Gastroesophageal sphincter (tissue), 3 donors: ENCODE data around the gene ENG.

Experiments
- CTCF ChIP-seq, 4 experiments: fragments of 200-600 bp in 2 of 4; fragments of 450-650 bp in 2 of 4; sonication (generic) in 1 of 4; IDR thresholded peaks; one replicate each; pipeline ENCODE4 v1.5.1; 2017 to 2019; ENCODE audit warnings: antibody characterized with exemption in 4 of 4, mild to moderate bottlenecking in 2 of 4, moderate library complexity in 2 of 4
- EP300 ChIP-seq: sonication (generic); formaldehyde crosslinking; IDR thresholded peaks from one replicate; pipeline ENCODE4 v1.6.1; 2017; ENCODE audit warnings: antibody characterized with exemption, mild to moderate bottlenecking
- POLR2A ChIP-seq, 2 donors: fragments of 450-650 bp; IDR thresholded peaks; one replicate each; pipeline ENCODE4 v1.6.1; 2017; ENCODE audit warnings: antibody characterized with exemption in 2 of 2, mild to moderate bottlenecking in 2 of 2, moderate library complexity in 1 of 2
- POLR2AphosphoS5 ChIP-seq: sonication (generic); formaldehyde crosslinking; IDR thresholded peaks from one replicate; pipeline ENCODE4 v1.6.1; 2017; ENCODE audit warnings: antibody characterized with exemption

DNA sequence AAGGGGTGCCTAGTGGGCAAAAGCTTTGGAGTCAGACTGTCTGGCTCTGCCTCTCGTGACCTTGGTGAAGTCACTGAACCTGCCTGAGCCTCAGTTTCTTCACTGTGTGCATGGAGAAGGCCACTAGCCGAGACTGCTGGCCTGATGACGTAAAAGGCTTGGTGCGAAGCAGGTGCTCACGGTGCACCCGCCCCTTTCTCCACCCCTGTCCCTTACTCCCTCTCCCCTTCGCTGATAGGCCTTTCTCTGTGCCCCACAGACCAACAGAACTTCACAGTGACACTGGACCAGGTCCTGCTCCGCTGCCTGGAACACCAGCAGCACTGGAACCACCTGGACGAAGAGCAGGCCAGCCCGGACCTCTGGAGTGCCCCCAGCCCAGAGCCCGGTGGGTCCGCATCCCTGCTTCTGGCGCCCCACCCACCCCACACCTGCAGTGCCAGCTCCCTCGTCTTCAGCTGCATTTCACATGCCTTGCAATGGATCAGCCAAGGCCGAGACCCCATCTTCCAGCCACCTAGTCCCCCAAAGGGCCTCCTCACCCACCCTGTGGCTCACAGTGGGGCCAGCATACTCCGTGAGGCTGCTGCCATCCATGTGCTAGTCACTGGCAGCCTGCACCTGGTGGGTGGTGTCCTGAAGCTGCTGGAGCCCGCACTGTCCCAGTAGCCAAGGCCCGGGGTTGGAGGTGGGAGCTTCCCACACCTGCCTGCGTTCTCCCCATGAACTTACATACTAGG lies 41.4 kb downstream of the ENG start:
- no peak for TF ChIP-seq POLR2AphosphoS5
- no peak for TF ChIP-seq CTCF (IDR thresholded peaks at IDR 0.05)
- no peak for TF ChIP-seq EP300
- TF ChIP-seq POLR2A (IDR thresholded peaks at IDR 0.05): no peak
